Activated T-cell treated with anti-CD3 and anti-CD28 coated beads for 4 hours (primary cell): ENCODE results near the gene RANBP17.
"Not testable (repeated sequence)": the region's sequence is repeated elsewhere in the genome, so short reads cannot be mapped to it uniquely, and the experiment has no call there.

Experiments
- DNase-seq: peaks from one replicate; pipeline ENCODE4 v3.0.0-alpha.2; 2020

RANBP17 gene

DNA sequence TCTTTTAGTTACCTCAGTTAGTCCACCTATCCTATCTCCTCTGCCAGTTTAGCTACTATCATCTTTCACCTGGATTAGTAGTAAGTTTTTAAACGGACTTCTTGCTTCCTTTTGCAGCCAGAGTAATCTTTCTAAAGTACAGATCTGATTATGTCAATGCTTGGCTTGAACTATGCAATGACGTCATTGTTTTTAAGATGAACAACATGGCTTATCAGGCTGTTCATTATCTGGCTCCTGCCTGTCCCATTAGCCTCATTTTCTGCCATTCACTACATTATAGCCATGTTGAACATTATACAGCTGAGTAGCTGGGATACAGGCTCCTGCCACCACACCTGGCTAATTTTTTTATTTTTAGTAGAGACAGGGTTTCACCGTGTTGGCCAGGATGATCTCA is 98.7 kb downstream of the RANBP17 start:
- no peak for DNase-seq

DNA sequence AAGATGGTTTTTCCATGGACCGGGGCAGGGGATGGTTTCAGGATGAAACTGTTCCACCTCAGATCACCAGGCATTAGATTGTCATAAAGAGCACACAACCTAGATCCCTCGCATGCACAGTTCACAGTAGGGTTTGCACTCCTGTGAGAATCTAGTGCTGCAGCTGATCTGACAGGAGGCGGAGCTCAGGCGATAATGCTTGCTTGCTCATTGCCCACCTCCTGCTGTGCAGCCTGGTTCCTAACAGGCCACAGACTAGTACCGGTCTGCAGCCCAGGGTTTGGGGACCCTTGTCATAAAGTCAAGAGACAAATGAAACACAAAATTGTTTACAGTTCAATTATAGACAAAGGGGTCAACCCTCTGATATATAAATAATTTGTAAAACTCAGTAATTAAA is 101.7 kb downstream of the RANBP17 start:
- no peak for DNase-seq

DNA sequence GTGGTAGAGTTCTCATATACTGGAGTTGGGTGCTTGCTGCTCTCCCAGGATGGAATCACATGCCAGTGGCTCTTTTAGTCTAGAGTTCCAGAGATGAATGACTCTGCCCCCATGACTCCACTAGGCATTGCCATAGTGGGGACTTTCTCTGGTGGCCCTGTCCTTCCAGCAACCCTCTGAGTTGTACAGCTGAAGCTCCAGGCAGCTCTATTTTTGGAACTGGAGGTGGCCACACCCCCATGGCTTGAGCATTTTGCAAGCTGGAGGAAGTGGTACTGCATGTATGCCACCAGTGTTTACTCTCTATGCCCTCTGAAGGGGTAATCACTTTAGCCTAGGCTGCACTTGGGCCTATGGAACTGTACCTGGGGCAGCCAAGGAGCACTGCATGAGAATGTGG is 112.6 kb downstream of the RANBP17 start:
- no peak for DNase-seq

DNA sequence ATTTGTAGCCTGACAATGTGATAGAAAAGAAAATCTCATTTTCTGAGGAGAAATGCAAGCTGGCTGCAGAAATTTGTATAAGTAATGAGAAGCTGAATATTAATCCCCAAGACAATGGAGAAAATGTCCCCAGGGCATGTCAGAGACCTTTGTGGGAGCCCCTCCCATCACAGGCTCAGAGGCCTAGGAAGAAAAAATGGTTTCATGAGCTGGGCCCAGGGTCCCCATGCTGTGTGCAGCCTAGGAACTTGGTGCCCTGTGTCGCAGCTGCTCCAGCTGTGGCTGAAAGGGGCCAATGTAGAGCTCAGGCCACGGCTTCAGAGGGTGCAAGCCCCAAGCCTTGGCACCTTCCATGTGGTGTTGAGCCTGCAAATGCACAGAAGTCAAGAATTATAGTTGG is 118.4 kb downstream of the RANBP17 start:
- not testable (repeated sequence) for DNase-seq

DNA sequence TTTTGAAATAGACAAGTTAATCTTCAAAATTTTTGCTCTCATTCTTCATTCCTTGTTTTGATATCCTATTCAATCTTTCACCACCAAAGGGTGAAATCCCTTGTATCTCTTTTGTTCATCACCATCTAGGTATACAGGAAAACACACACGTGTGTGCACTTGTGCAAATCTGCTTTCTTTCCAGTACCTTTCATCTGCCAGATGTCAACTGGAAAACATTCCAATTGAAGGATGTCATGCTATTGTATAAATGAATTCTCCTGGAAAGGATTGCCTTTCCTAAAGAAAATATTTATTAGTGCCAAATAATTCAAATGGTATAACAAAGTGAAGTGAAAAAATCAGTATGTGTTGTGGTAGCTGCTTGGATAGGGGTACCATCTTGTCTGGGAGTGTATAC is 123.7 kb downstream of the RANBP17 start:
- DNase-seq = no peak

DNA sequence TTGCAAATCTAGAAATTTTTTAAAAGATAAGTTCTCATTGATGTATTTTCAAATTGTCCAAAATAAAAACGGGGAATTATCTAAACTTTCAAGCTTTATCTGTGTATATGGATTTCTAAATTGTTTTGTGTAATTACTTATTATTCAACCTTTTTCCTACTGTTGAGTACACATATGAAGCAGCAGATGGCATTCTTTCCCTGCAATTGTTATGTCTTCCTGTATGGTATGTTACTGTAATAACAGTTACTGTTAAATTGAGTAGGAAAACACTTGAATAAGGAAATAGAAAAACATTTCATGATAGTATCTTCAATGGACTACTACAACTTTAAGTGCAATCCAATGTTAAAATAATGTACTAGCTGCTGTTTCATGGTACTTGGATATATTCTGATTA is 124.8 kb downstream of the RANBP17 start:
- no peak for DNase-seq

DNA sequence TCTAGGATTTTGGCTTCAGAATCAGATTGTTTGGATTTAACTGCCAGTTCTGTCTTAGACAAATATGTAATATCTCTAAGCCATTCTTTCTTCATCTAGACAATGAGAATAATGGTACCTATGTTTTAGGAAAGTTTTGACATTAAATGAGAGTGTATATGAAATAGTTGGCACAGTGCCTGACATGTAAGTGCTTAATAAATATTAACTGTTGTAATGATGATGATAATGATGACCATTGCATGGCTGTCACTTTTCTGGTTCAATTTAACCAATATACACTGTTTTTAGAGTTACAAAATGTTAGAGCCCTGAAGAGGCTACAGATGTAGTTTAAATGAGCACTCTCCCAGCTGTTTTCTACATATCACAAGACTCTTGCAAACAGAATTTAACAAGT is 131.7 kb downstream of the RANBP17 start:
- no peak for DNase-seq

DNA sequence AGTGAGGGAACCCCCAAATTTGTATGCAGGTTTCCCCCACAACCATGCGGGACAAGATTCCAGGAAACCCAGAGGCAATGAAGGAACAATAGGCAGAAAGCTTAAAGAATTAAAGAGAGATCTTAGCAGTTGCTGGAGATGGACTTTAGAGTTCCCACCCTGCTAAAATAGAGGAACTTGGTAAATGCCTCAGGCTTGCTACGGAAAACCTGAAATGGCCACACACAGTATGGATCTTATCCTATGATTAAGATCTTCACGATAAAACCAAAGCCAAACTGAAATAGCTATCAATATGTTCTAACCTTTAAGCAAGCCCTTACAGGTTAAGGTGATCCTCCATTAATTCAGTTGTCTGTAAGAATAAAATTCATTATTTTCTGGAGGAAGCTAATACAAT is 148.3 kb downstream of the RANBP17 start:
- DNase-seq = no peak

DNA sequence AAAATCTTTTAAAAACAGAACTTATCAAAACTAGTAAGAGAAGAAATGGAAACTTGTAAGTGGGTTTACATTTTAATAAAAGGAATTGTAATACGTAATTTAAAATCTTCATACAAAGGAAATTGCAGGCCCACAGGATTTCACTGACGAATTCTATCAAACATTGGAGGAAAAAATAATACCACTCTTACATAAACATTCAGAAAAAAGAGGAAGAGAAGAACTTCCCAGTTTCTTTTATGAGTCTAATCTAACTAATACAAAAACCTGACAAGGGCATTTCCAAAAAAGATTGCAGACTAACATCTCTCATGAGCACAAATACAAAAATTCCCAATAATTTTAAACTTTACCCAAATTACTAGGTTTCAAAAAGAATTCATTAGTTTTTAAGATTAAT is 149.0 kb downstream of the RANBP17 start:
- DNase-seq = no peak

DNA sequence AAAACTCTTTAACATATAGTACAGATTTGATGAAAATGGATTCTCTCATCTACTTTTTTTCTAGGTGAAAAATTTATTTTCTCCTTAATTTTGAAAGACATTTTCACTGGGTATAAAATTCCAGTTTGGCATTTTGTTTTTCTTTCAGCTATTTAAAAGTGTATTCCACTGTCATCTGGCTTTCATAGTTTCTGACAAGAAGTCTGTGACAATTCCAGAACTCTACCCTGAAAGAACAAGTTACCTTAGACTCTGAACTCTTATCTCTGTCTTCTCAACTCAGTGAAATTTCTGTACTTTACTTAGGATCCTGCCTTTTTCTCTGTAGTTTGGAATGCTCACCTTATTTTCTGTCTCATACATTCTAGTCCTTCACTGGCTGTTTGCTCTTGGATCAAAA is 161.7 kb downstream of the RANBP17 start:
- no peak for DNase-seq

DNA sequence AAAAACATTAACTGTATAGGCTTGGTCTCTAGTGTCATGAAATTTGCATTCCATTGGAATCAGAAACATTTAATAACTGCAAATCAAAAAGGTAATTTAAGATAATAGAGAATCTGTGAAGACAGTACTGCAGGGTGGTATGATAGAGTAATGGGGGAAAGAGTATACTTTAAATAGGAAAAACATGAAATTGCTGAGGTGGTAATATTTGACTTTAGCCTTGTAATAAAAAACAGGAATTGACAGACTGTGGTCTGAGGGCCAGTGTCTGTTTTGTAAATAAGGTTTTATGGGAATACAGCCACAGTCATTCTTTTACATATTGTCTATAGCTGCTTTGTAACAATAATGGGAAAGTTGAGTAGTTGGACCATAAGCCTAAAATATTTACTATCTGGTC is 162.3 kb downstream of the RANBP17 start:
- DNase-seq = no peak

DNA sequence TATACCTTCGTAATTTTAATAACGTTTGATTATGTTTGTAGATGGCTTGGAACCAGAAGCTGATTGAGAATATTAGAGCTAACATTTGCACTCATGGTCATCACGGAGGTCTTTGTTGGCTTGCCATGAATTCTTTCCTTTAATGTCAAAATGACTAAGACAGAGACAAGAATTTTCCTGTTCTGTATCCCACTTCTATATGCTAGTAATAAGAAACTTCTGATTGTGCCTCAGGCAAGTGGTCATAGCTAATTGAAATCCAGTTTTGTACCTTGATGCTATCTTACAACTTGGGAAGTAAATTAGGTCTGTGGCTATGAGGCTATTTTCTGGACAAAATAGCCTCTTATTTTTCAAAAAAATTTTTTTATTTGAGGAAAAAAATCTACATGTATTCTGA is 167.6 kb downstream of the RANBP17 start:
- DNase-seq = no peak

DNA sequence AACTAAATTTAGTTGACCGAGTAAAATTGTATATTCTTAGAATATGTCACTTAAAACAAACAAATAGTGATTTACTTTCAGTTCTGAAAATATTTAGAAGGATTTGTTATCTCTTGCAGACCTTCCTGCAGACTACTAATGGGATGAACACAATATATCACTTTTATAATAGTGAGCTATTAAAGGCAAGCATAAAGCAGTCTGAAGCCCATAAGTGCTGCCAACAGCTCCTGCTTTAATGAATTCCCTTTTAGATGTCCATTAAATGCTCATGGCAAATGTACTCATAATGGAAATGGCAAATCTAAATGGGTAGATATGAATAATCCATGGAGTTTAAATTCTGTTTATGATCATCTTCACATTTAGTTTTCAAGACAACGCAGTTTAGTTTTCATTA is 170.2 kb downstream of the RANBP17 start:
- DNase-seq = no peak

DNA sequence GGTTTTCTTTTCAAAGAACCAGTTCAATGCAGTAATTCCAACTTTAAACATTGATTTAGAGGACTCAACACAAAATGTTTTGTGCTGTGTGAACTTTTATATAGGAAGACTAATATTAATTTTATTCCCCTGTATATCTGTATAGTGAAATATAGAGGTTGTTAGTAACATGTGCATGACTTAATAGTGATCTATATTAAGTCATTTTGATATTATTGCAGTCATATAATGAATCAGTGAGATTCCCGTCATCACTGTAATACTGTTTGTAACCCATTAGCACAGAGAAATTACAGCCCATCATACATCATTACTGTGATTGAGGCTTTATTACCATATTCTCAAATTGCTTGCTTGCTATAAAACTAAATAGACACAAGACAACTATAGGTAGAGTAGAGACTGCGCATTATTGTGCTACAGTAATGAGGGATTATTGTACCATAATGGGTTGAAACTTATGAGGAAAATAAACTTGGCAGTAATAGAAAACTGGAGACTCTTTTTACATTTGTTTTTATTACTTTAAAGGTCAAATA is 170.7 kb downstream of the RANBP17 start:
- no peak for DNase-seq

DNA sequence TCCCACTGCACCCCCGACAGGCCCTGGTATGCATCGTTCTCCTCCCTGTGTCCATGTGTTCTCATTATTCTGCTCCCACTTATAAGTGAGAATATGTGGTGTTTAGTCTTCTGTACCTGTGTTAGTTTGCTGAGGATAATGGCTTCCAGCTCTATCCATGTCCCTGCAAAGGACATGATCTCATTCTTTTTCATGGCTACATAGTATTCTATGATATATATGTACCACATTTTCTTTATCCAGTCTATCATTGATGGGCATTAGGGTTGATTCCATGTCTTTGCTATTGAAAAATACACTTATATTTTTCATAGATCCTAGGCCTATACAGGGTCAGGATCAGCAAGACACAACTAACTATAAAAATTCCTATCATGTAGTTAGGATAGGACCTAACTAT is 180.1 kb downstream of the RANBP17 start:
- not testable (repeated sequence) for DNase-seq

DNA sequence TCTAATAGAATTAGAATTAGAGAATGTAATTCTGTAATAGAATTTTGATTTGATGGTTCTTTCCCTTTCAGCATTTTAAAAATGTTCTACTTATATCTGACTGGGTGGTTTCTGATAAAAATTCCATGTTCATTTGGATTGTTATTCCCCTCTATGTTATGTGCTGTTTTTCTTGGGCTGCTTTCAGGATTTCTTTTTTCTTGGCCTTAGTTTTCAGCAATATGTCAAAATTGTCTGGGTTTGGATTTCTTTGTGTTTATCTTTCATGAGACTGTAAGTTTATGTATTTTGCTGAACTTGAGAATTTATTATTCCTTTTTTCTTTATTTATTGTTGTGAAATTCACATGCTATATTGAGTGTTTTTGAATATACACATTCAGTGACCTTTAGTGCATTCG is 189.1 kb downstream of the RANBP17 start:
- no peak for DNase-seq

DNA sequence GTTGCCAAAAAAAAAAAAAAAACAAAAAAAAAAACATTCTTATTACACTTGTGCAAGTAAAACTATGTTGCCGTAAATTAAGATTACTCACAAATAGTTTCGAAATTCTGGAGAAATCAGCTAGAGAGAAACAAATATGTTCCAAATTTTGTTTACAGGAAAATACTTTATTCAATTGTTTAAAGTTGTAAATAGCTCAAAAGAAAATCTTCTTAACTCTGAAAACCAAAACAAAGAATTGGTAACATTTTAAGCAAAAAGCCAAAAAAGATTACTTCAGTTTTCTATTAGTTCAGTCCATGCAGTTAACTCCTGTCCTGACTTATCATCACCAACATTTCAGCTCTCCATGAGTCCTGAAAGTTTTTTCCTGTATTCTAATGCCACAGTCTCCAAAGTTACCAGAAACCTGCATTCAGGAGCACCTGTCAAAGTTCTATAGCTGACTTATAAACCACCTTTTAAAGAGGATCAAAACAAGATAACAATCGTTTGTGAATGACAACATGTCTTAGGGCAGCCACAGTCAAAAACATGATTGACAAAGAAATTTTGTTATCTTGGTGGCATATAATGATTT is 194.1 kb downstream of the RANBP17 start:
- DNase-seq = no peak

DNA sequence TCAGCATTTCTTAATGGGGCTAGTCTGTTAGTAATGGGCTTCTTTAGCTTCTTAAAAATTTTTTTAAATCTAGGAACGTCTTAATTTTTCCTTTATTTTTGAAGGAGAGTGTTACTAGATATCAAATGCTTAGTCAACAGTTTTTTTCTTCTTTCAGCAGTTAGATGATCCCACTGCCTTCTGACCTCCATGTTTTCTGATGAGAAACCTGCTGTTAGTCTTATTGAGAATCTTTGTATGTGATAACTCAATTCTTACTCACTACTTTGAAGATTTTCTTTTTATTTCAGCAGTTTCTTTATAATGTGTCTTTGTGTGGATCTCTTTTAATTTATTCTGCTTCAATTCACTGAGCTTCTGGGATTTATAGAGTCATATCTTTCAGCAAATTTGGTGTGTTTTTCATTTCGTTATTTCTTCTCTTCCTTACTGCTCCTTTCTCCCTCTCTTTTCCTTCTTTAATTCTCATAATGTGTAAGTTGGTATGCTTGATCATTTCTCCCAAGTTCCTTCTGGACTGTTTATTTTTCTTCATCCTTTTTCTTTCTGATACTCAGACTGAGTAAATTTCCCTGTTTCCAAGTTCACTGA is 205.8 kb downstream of the RANBP17 start:
- DNase-seq = no peak

DNA sequence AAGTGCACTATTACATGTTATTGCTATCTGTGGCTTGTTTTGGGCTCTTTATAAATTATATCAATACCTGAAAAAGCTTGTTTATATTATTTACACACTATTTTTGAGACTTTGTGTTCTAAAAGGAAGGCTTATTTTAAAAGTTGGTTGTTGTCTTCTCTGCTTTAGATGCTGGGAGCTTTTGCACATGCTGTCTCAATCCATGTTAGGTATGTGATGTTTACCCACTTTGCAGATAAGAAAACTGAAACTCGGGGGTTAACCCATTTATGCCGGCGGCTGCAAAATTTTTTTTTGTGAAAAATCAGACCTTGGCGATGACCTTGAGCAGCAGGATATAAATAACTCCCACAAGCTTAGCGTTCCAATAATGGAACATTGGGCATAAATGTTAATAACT is 212.9 kb downstream of the RANBP17 start:
- no peak for DNase-seq

DNA sequence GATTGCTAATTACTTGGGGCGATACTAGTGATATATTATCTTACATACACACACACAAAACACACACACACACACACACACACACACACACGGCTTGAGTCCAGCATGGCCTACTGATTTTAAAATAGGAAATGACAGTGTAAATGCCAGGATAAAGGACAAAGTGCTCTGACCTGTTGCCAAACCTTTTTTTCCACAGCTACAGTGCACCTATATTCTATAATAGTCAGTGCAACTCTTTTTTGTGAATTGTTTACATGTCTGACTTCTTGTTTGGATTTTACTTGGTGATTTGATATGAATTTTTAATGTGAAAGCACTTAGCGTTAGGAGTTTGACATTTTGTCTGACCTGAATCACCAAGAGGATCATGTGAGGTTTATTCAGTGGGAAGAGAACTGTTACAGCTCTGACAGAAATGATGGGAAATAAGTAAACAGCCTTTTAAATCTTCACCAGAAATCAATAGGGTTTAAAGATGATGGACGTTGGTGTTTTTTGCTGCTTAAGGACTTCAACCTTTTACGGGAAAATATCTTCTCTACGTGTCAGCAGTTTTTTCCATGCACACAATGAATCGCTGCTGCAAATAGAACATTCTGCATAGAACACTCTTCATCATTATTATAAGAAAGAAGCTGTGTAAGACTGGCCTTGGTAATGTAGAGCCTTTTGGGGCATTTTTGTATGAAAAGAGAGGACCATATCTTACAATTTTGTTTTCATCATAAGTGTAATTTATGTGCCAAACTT is 218.5 kb downstream of the RANBP17 start:
- DNase-seq = no peak

DNA sequence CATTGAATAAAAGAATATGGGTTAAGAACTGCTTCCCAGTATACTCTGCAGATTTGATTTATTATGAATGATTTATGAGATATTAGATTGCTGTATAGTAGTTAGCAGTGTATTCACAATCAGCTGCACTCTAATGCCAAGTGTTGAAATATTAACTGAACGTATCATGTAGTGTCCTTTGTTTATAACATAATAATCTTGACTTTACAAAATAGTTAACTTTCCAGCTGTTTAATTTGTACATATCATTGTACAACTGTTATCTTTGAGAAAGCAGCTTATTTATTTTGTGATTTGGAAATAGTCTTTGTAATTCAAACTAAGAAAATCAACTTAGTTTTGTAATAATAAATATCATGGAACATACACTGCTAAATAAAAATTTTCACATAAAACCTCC is 219.5 kb downstream of the RANBP17 start:
- DNase-seq = no peak

DNA sequence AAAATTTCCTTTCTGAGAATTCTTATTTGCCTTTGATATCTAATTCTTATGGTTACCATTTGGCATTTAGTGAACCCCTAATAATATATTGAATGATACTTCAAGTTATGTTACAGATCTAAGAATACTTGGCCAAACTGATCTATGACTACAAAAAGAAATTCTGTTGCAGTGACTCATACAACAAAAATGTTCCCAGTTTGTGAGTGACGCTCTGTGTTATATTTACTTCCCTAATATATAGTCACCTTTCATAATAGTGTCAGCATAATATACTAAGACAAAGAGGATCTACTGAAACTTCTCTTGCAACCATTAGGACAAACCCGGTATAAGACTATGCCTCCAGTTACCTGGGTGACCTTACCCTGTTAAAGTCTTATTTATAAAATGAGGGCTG is 230.4 kb downstream of the RANBP17 start:
- DNase-seq = no peak

DNA sequence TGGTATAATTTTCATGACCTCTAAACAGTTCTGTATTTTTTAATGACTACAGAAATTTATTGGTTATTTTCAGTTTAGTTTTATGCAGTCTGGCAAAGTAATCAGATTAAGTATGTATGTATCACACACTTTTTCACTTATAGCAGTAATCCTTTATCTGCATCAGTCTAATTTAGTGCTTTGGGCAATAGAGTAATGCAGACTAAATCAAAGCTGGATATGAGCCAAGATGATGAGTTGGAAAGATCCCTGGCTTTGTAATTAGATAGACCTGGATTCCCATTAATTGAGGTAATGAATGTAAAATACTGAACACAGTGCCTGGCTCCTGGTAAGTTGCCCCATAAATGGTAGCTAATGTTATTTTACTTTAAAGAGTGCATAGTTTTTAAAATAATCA is 231.8 kb downstream of the RANBP17 start:
- DNase-seq = no peak

DNA sequence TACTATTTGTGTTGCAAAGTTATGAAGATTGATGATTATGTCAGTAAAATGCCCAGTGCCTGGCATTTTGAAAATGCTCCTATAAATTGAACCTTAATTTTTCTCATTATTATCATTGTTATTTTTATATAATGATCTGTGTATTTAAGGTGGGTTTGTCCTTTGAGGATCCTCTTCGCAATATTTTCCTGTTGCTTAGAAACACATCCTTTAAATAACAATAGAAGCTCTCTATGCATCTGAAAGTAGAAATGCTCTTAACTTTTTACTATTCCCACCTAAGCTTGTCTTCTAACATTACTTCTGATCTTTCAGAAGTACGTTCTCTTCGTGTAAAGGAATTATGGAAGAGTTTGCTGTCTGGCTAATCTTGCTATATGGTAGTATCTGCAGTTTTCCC is 232.5 kb downstream of the RANBP17 start:
- no peak for DNase-seq
